K562 (cell line): ENCODE data around the gene PCAT6. TPM values are rescaled to one million over a fixed set of nuclear protein-coding genes. Genes with fewer than 3 reads are reported as not detected.

ENCODE experiments used
- ATAC-seq: fragments of 200-7000 bp; cut with Tn5 transposase; 3 replicates; pipeline ENCODE4 v1.9.1; 2020; ENCODE audit warnings: moderate library complexity
- BruUV-seq: library from RNA; stranded (reverse); fragments of 400-500 nt; replicated peaks from 2 replicates; lab custom pipeline; 2021; lab: Mats Ljungman, UMichigan
- CTCF ChIA-PET: fragments of 300-600 bp; formaldehyde crosslinking; extraction: SDS; loops from one replicate; lab custom pipeline; 2021; ENCODE audit warnings: low intra/inter-chr PET ratio; lab: Yijun Ruan, JAX
- POLR2A ChIA-PET: fragments of 300-600, 350-650 bp; sonication (Branson Sonifier 250); formaldehyde crosslinking; extraction: SDS; loops from one replicate; lab custom pipeline; 2021; ENCODE audit warnings: antibody characterized with exemption, inconsistent platforms; lab: Yijun Ruan, JAX
- DNase-seq, 4 experiments: peaks; one replicate each; pipeline versions ENCODE4 v3.0.0 to v3.0.0-alpha.2; 2011 to 2018; ENCODE audit warnings: low spot score in 3 of 4, mixed read lengths in 3 of 4; ENCODE audit errors: extremely low read depth in 1 of 4
- FAIRE-seq: peaks from 2 replicates; lab custom pipeline; 2011; peaks lifted over from hg19 to GRCh38; lab: Jason Lieb, UNC
- H2AFZ ChIP-seq: 2 replicates; pipeline ENCODE4 v1.6.0; 2011; ENCODE audit warnings: low read depth, low read length, control low read depth, inconsistent platforms
- H3K27ac ChIP-seq: fragments of 200-600 bp; 3 replicates; pipeline ENCODE4 v1.8.0; 2011; ENCODE audit warnings: low read depth, mild to moderate bottlenecking, control low read depth, inconsistent platforms, low read length, moderate library complexity, mixed read lengths; ENCODE audit errors: extremely low read depth
- H3K27me3 ChIP-seq, 2 experiments: fragments of 300-600 bp in 1 of 2; 2 replicates in 1 of 2; 3 replicates in 1 of 2; pipeline versions ENCODE4 v1.6.0 to v1.8.0; 2011; ENCODE audit warnings: inconsistent platforms in 2 of 2, low read length in 2 of 2, mild to moderate bottlenecking in 1 of 2, mixed read lengths in 1 of 2, moderate library complexity in 1 of 2; ENCODE audit not compliant: control insufficient read depth in 2 of 2, insufficient read depth in 2 of 2
- H3K36me3 ChIP-seq: fragments of 300-600 bp; 3 replicates; pipeline ENCODE4 v1.8.0; 2011; ENCODE audit warnings: mild to moderate bottlenecking, low read length, inconsistent platforms; ENCODE audit not compliant: control insufficient read depth, insufficient read depth
- H3K4me1 ChIP-seq, 2 experiments: fragments of 200-600 bp in 1 of 2; replicated peaks in 1 of 2; 2 replicates in 1 of 2; 3 replicates in 1 of 2; pipeline versions ENCODE4 v1.5.1 to v1.8.0; 2011; ENCODE audit warnings: inconsistent platforms in 2 of 2, low read length in 2 of 2, mild to moderate bottlenecking in 1 of 2, mixed read lengths in 1 of 2, moderate library complexity in 1 of 2; ENCODE audit not compliant: control insufficient read depth in 2 of 2, insufficient read depth in 2 of 2
- H3K4me2 ChIP-seq: 2 replicates; pipeline ENCODE4 v1.6.1; 2011; ENCODE audit warnings: low read length, control low read depth, inconsistent platforms, mixed read lengths; ENCODE audit not compliant: insufficient read depth
- H3K4me3 ChIP-seq: fragments of 200-600 bp; sonication (generic), shearing (Covaris generic); 2 replicates; pipeline ENCODE4 v1.5.1; 2016; ENCODE audit warnings: control low read depth, inconsistent platforms
- H3K79me2 ChIP-seq: fragments of 200-600 bp; 3 replicates; pipeline ENCODE4 v1.8.0; 2011; ENCODE audit warnings: low read length, inconsistent platforms; ENCODE audit not compliant: control insufficient read depth, insufficient read depth
- H3K9ac ChIP-seq, 2 experiments: 2 replicates each; pipeline versions ENCODE4 v1.6.0 to v1.6.1; 2011; ENCODE audit warnings: low read depth in 2 of 2, low read length in 2 of 2, control low read depth in 1 of 2, inconsistent platforms in 1 of 2, mild to moderate bottlenecking in 1 of 2, mixed read lengths in 1 of 2; ENCODE audit not compliant: insufficient read depth in 1 of 2
- H3K9me1 ChIP-seq: one replicate; pipeline ENCODE4 v1.6.0; 2011; ENCODE audit warnings: inconsistent platforms, mild to moderate bottlenecking, low read length, moderate library complexity; ENCODE audit not compliant: control insufficient read depth, insufficient read depth
- H3K9me3 ChIP-seq: replicated peaks from 2 replicates; pipeline ENCODE4 v1.5.1; 2011; ENCODE audit warnings: low read depth, low read length, inconsistent platforms; ENCODE audit not compliant: control insufficient read depth, insufficient read depth
- H4K20me1 ChIP-seq: replicated peaks from 2 replicates; pipeline ENCODE4 v1.6.1; 2011; ENCODE audit warnings: low read length, inconsistent platforms, mixed read lengths; ENCODE audit not compliant: control insufficient read depth, insufficient read depth
- CBX2 ChIP-seq: fragments of 200-600 bp; sonication (generic); IDR thresholded peaks from one replicate; pipeline ENCODE4 v1.6.1; 2012; ENCODE audit warnings: mild to moderate bottlenecking, low read length, inconsistent platforms; ENCODE audit not compliant: insufficient read depth, poor library complexity, severe bottlenecking
- E4F1 ChIP-seq: fragments of 250-450 bp; sonication (Bioruptor Pico); IDR thresholded peaks from 2 replicates; pipeline ENCODE4 v1.5.0; 2021; ENCODE audit warnings: mild to moderate bottlenecking, borderline replicate concordance
- EGR1 ChIP-seq: fragments of 450-650 bp; conservative IDR thresholded peaks from 2 replicates; pipeline ENCODE4 v1.6.1; 2017; ENCODE audit warnings: mild to moderate bottlenecking
- MEF2A ChIP-seq: IDR thresholded peaks from 2 replicates; pipeline ENCODE4 v1.6.1; 2011; ENCODE audit warnings: low read depth, mild to moderate bottlenecking, low read length, moderate library complexity; ENCODE audit not compliant: control insufficient read depth
- MITF ChIP-seq: IDR thresholded peaks from 2 replicates; pipeline ENCODE4 v1.6.1; 2014; ENCODE audit warnings: antibody characterized with exemption
- POLR2G ChIP-seq: fragments of 200-400 bp; formaldehyde crosslinking; IDR thresholded peaks from 2 replicates; pipeline ENCODE4 v1.6.1; 2017; ENCODE audit warnings: low read depth, mild to moderate bottlenecking, antibody characterized with exemption, low read length, moderate library complexity
- RFX7 ChIP-seq: fragments of 250-450 bp; sonication (Bioruptor Pico); IDR thresholded peaks from 2 replicates; pipeline ENCODE4 v1.5.1; 2021; ENCODE audit warnings: mild to moderate bottlenecking
- SMAD4 ChIP-seq: fragments of 250-450 bp; sonication (Bioruptor Pico); conservative IDR thresholded peaks from 2 replicates; pipeline ENCODE4 v1.8.0; 2021; ENCODE audit warnings: inconsistent platforms, mild to moderate bottlenecking, moderate library complexity
- TCF7L2 ChIP-seq: fragments of 150-350 bp; IDR thresholded peaks from 2 replicates; pipeline ENCODE4 v1.6.1; 2016; ENCODE audit warnings: low read depth, mild to moderate bottlenecking, low read length, moderate library complexity
- TEAD4 ChIP-seq, 2 experiments: sonication (generic) in 1 of 2; formaldehyde crosslinking in 1 of 2; IDR thresholded peaks; 2 replicates each; pipeline versions ENCODE4 v1.6.1 to v1.8.0; 2012 to 2022; ENCODE audit warnings: borderline replicate concordance in 1 of 2, inconsistent platforms in 1 of 2, low read length in 1 of 2, mild to moderate bottlenecking in 1 of 2, missing genetic modification reagents in 1 of 2
- U2AF1 ChIP-seq: fragments of 200-400 bp; formaldehyde crosslinking; optimal IDR thresholded peaks from 2 replicates; pipeline ENCODE3; 2017; ENCODE audit warnings: mild to moderate bottlenecking, low read depth, low read length, moderate library complexity
- ZBTB8A ChIP-seq: fragments of 450-650 bp; IDR thresholded peaks from 2 replicates; pipeline ENCODE4 v1.6.1; 2018; ENCODE audit warnings: mild to moderate bottlenecking, moderate library complexity; ENCODE audit not compliant: partially characterized antibody
- ZFP30 ChIP-seq: fragments of 250-450 bp; sonication (Bioruptor Pico); IDR thresholded peaks from 2 replicates; pipeline ENCODE4 v1.8.0; 2022; ENCODE audit warnings: moderate library complexity, mild to moderate bottlenecking, inconsistent platforms, borderline replicate concordance
- ZNF239 ChIP-seq: fragments of 250-450 bp; sonication (Bioruptor Pico); IDR thresholded peaks from 2 replicates; pipeline ENCODE4 v1.4.0; 2020; ENCODE audit warnings: mild to moderate bottlenecking
- ZNF740 ChIP-seq, 3 experiments: fragments of 200-800 bp in 1 of 3; sonication (Bioruptor generic) in 1 of 3; sonication (generic) in 1 of 3; formaldehyde crosslinking in 1 of 3; IDR thresholded peaks; 2 replicates each; pipeline versions ENCODE4 v1.6.1 to v1.8.0; 2016 to 2022; ENCODE audit warnings: mild to moderate bottlenecking in 2 of 3, missing compliant biosample characterization in 2 of 3, missing genetic modification characterization in 2 of 3, missing genetic modification reagents in 1 of 3
- WGBS: fragments of 100-300 bp; shearing (Covaris generic); methylation state at CpG from one replicate; pipeline ENCODE4 v1.1.6; 2016; ENCODE audit warnings: low coverage, mixed read lengths; ENCODE audit not compliant: insufficient coverage; ENCODE audit errors: missing lambda C conversion rate; 5-methylcytosine and 5-hydroxymethylcytosine counted together
- in situ Hi-C: fragments of 300-500 bp; cut with MboI; formaldehyde crosslinking; loops from 4 replicates; pipeline ENCODE4 v1.15.0; 2018; ENCODE audit warnings: inconsistent platforms, mixed read lengths
- intact Hi-C: fragments of 100-400 bp; cut with micrococcal nuclease; formaldehyde crosslinking; loops from 2 replicates; pipeline ENCODE4 v1.14.2; 2022
- polyA plus RNA-seq, 8 experiments: library from polyadenylated mRNA; depleted of rRNA in 4 of 8; stranded (reverse) in 5 of 8; unstranded in 3 of 8; fragments of >200 nt; fragmentation: Nextera tagmentation in 2 of 8; fragmentation: Illumina TruSeq in 1 of 8; extraction: Ambion mirVana in 2 of 8; extraction: Trizol in 1 of 8; gene quantifications; 2 replicates each; pipeline versions ENCODE4 v1.2.1 to v1.2.3, GENCODE V29; 2011 to 2014; ENCODE audit warnings: inconsistent platforms in 1 of 8, missing spikeins in 1 of 8
- total RNA-seq, 7 experiments: library from RNA; depleted of rRNA in 6 of 7; stranded (reverse); fragments of >200 nt in 6 of 7; fragmentation: Illumina TruSeq in 2 of 7; extraction: Trizol in 2 of 7; gene quantifications; 2 replicates each; pipeline versions ENCODE4 v1.2.1 to v1.2.3, GENCODE V29; 2011 to 2021; ENCODE audit warnings: low replicate concordance in 1 of 7

PCAT6 gene
- total and polyA plus RNA-seq, 9 of the 15 experiments (the other 6 are each of a cell fraction or from before 2014, with no cell fraction given): 0.25 to 2.4 (median 0.54) TPM; not detected in 1

GRCh38 chr1:202835548-202836072, 24.9 kb downstream of the PCAT6 start:
- in situ Hi-C loops: no loop called here
- H3K36me3 ChIP-seq: no peaks in the 10 kb centered on the region
- H3K9me3 ChIP-seq: no peaks in the 10 kb centered on the region
- intact Hi-C loops: no loop called here
- FAIRE-seq (no peak), DNase-seq (no peak), ATAC-seq (no peak; the same call in 2 of the 3 replicates)
- H4K20me1 ChIP-seq: no peaks in the 10 kb centered on the region
- H3K27me3 ChIP-seq: peaks cover 2 to 5% of the 10 kb centered on the region in 2 experiments; a peak in 1 of 5 replicates
- ChIA-PET POLR2A (interaction anchor here (0.6 to 1.2 kb wide), 5 partner anchors 8 to 15 kb away, joined by 3 to 4 read pairs (median 3); no protein-coding TSS in a partner anchor), CTCF (no interaction called here)
- H3K4me2 ChIP-seq: no peak overlapping the region
- WGBS: 41% methylated on average over 2 of the region's 3 CpGs
- no peaks in the 10 kb centered on the region for H3K79me2 ChIP-seq
- no peaks in the 10 kb centered on the region for H3K9me1 ChIP-seq
- H3K9ac ChIP-seq: 0 out of 4 replicates have a peak overlapping the region, but pooled peaks of 1 of the 2 experiments have one; percentile 20
- H2AFZ ChIP-seq: no peak overlapping the region
- no peak overlapping the region for H3K27ac ChIP-seq
- peaks cover 3% of the 10 kb centered on the region in 2 experiments; a peak in 3 of 5 replicates for H3K4me1 ChIP-seq
- H3K4me3 ChIP-seq: no peak overlapping the region
- no TSS peak for BruUV-seq
- no peak for TF ChIP-seq MITF
- no peak for TF ChIP-seq MEF2A
- no peak for TF ChIP-seq U2AF1
- TF ChIP-seq ZNF239 (CRISPR knock-in tag): no peak
- TF ChIP-seq RFX7 (CRISPR knock-in tag): no peak
- no peak for TF ChIP-seq ZBTB8A
- TF ChIP-seq TCF7L2: no peak
- no peak for TF ChIP-seq SMAD4 (CRISPR knock-in tag)
- TF ChIP-seq EGR1: no peak
- no peak for TF ChIP-seq ZNF740 (CRISPR knock-in tag; IDR thresholded peaks at IDR 0.05)
- TF ChIP-seq ZNF740 (tag; IDR thresholded peaks at IDR 0.05): no peak
- TF ChIP-seq TEAD4 (IDR thresholded peaks at IDR 0.05; ENCODE audit: low read length): no peak
- no peak for TF ChIP-seq TEAD4 (CRISPR knock-in tag; IDR thresholded peaks at IDR 0.05; ENCODE audit: borderline replicate concordance)
- TF ChIP-seq ZFP30 (CRISPR knock-in tag): no peak
- TF ChIP-seq CBX2: no peak
- TF ChIP-seq E4F1 (CRISPR knock-in tag): no peak
- TF ChIP-seq POLR2G: no peak
